GM12892 (cell line): ENCODE data around the gene MYO1E.

Experiments used
- POLR2A ChIP-seq: IDR thresholded peaks from 2 replicates; pipeline ENCODE4 v1.6.1; 2011; ENCODE audit warnings: low read depth, low read length, control low read depth
- POLR2AphosphoS5 ChIP-seq: IDR thresholded peaks from 2 replicates; pipeline ENCODE4 v1.6.1; 2011; ENCODE audit warnings: low read depth, low read length, control low read depth

GRCh38 chr15:59303633-59304032 is 69.0 kb downstream of the MYO1E start:
- TF ChIP-seq POLR2A (no peak), POLR2AphosphoS5 (no peak)
